ENCODE results near the gene CHP1. TPM values are rescaled to one million over a fixed set of nuclear protein-coding genes. Genes with fewer than 3 reads are reported as not detected.

The CHP1 gene
- total RNA-seq, 1 donor from 2014 or later: 89.6 TPM

DNA sequence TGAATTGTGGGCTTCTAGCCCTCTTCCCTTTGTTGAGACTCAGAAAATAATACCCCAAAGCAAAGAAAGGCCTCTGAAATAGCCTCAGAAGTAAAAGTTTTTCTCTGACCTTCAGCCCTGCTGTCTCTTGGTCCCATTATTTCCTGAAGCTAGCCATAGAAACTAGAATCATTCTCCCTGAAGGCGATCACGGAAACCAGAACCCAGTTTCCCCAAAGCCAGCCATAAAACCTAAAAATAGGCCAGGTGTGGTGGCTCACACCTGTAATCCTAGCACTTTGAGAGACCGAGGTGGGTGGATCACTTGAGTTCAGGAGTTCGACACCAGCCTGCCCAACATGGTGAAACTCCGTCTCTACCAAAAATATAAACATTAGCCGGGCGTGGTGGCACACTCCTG is 27.7 kb upstream of the CHP1 start:
- Mint-ChIP-seq H3K27me3 (no peaks in the 10 kb centered on the region), H3K9me3 (no peaks in the 10 kb centered on the region), H3K4me1 (ENCODE audit: unreplicated experiment) (no peaks in the 10 kb centered on the region), H3K27ac (no peak overlapping the region), H3K36me3 (no peaks in the 10 kb centered on the region), H3K4me3 (no peak overlapping the region)
- DNase-seq (ENCODE audit: extremely low spot score, unreplicated experiment): no peak
- TF ChIP-seq, protein P1, sequence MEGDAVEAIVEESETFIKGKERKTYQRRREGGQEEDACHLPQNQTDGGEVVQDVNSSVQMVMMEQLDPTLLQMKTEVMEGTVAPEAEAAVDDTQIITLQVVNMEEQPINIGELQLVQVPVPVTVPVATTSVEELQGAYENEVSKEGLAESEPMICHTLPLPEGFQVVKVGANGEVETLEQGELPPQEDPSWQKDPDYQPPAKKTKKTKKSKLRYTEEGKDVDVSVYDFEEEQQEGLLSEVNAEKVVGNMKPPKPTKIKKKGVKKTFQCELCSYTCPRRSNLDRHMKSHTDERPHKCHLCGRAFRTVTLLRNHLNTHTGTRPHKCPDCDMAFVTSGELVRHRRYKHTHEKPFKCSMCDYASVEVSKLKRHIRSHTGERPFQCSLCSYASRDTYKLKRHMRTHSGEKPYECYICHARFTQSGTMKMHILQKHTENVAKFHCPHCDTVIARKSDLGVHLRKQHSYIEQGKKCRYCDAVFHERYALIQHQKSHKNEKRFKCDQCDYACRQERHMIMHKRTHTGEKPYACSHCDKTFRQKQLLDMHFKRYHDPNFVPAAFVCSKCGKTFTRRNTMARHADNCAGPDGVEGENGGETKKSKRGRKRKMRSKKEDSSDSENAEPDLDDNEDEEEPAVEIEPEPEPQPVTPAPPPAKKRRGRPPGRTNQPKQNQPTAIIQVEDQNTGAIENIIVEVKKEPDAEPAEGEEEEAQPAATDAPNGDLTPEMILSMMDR (conservative IDR thresholded peaks at IDR 0.05): no peak

DNA sequence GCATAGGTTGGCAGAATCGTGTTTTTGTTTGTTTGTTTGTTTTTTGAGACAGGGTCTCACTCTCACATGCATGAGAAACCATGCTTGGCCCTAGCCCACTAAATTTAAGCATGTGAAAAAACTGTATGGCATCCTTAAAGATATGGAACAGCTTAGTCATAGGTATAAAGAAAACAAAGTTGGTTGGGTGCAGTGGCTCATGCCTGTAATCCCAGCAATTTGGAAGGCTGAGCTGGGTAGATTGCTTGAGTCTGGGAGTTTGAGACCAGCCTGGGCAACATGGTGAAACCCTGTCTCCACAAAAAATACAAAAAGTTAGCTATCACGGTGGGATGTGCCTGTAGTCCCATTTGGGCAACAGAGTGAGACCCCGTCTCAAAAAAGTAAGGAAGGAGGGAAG is 25.8 kb upstream of the CHP1 start:
- Mint-ChIP-seq H3K4me1 (ENCODE audit: unreplicated experiment) (no peaks in the 10 kb centered on the region), H3K4me3 (no peak overlapping the region), H3K9me3 (no peaks in the 10 kb centered on the region), H3K27me3 (no peaks in the 10 kb centered on the region), H3K36me3 (no peaks in the 10 kb centered on the region), H3K27ac (no peak overlapping the region)
- DNase-seq (ENCODE audit: extremely low spot score, unreplicated experiment): no peak
- TF ChIP-seq, protein P1 (conservative IDR thresholded peaks at IDR 0.05): no peak

DNA sequence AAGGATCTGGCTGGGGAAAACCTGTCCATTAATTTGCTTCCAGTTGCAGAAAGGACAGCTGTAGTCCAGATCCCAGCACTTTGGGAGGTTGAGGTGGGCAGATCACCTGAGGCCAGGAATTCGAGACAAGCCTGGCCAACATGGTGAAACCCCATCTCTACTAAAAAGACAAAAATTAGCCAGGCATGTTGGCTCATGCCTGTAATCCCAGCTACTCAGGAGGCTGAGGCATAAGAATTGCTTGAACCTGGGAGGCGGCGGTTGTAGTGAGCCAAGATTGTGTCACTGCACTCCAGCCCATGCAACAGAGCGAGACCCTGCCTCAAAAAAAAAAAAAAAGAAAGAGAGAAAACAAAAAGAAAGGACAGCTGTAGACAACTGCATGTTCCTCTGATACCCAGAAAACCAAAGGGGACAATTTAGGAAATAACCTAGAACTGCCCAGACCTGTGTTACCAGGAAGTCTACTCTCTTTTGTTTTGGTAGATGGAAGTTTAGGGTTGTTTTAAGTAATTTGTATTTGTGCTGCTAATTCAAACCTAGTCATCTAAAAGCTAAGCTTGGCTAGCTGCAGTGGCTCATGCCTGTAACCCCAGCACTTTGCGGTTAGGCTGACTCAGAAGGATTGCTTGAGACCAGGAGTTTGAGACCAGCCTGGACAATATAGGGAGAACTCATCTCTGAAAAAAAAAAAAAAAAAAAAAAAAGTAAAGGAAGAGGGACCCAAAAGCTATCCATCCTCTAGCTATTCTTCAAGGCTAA is 23.2 kb upstream of the CHP1 start:
- no peak for DNase-seq (ENCODE audit: extremely low spot score, unreplicated experiment)
- H3K36me3 Mint-ChIP-seq: no peaks in the 10 kb centered on the region
- H3K4me3 Mint-ChIP-seq: no peak overlapping the region
- H3K9me3 Mint-ChIP-seq: no peaks in the 10 kb centered on the region
- peak overlapping the region; percentile 61 for H3K27ac Mint-ChIP-seq
- no peaks in the 10 kb centered on the region for H3K4me1 Mint-ChIP-seq (ENCODE audit: unreplicated experiment)
- TF ChIP-seq, protein P1 (conservative IDR thresholded peaks at IDR 0.05): no peak
- peaks cover 3% of the 10 kb centered on the region for H3K27me3 Mint-ChIP-seq

DNA sequence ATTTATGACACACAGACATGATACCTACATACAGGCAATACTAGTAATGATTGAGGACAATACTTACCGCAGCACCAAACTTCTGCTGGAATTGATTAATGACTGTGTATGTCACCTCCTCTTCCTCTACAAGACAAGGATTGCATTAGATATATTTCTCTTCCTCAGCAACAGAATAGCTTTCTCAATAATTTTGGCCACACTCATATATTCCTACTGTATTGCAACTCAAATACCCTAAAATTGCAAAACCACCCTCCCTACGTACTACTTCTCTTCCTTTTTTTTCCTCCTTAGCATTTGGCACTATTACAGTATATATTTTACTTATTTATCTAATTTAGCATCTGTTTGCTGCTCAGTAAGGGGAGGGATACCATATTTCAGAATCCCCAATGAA is 15.4 kb upstream of the CHP1 start:
- no peaks in the 10 kb centered on the region for H3K36me3 Mint-ChIP-seq
- H3K4me1 Mint-ChIP-seq (ENCODE audit: unreplicated experiment): no peaks in the 10 kb centered on the region
- no peaks in the 10 kb centered on the region for H3K9me3 Mint-ChIP-seq
- TF ChIP-seq, protein P1 (conservative IDR thresholded peaks at IDR 0.05): no peak
- no peak overlapping the region for H3K4me3 Mint-ChIP-seq
- no peak for DNase-seq (ENCODE audit: extremely low spot score, unreplicated experiment)
- peaks cover 28% of the 10 kb centered on the region for H3K27me3 Mint-ChIP-seq
- no peak overlapping the region for H3K27ac Mint-ChIP-seq

- Mint-ChIP-seq H3K4me1 (ENCODE audit: unreplicated experiment) (no peaks in the 10 kb centered on the region), H3K9me3 (no peaks in the 10 kb centered on the region), H3K36me3 (no peaks in the 10 kb centered on the region), H3K27ac (no peak overlapping the region), H3K27me3 (peaks cover 28% of the 10 kb centered on the region), H3K4me3 (no peak overlapping the region)
- TF ChIP-seq, protein P1 (conservative IDR thresholded peaks at IDR 0.05): no peak
- no peak for DNase-seq (ENCODE audit: extremely low spot score, unreplicated experiment)
Measured at GRCh38 chr15:41218851-41219250, 12.2 kb upstream of the CHP1 start.
